Right atrium auricular region (tissue), 2 donors: ENCODE data around the gene RCSD1. TPM values are rescaled to one million over a fixed set of nuclear protein-coding genes. Genes with fewer than 3 reads are reported as not detected.

ENCODE experiments used
- DNase-seq: peaks from one replicate; pipeline ENCODE4 v3.0.0-alpha.2; 2019; ENCODE audit warnings: low spot score
- H3K27ac ChIP-seq, 2 donors: fragments of 200-600 bp; sonication (generic); 1 replicate in 1 of 2; 2 replicates in 1 of 2; pipeline ENCODE4 v1.5.1; 2016 to 2019
- H3K27me3 ChIP-seq, 2 donors: fragments of 200-600 bp; sonication (generic); one replicate each; pipeline versions ENCODE4 v1.5.1 to v1.6.0; 2017 to 2019
- H3K36me3 ChIP-seq: fragments of 200-600 bp; sonication (generic); one replicate; pipeline ENCODE4 v1.5.1; 2016
- H3K4me1 ChIP-seq, 2 donors: fragments of 200-600 bp; sonication (generic); one replicate each; pipeline versions ENCODE4 v1.5.1 to v1.6.0; 2017 to 2019
- H3K4me3 ChIP-seq, 2 donors: fragments of 200-600 bp; sonication (generic); 1 replicate in 1 of 2; 2 replicates in 1 of 2; pipeline ENCODE4 v1.5.1; 2017 to 2019; ENCODE audit warnings: mild to moderate bottlenecking in 1 of 2, moderate library complexity in 1 of 2
- H3K9me3 ChIP-seq, 2 donors: fragments of 200-600 bp; sonication (generic); one replicate each; pipeline ENCODE4 v1.5.1; 2019
- total RNA-seq, 2 donors: library from RNA; depleted of rRNA; stranded (reverse); fragments of >200 nt; gene quantifications; one replicate each; pipeline ENCODE4 v1.1.0, GENCODE V29; 2016
- TF ChIP-seq, protein P1 (sequence below), 2 donors: fragments of 200-600 bp; sonication (generic); IDR thresholded peaks; one replicate each; pipeline ENCODE4 v1.5.1; 2019; ENCODE audit warnings: antibody characterized with exemption in 2 of 2

Gene RCSD1
- total RNA-seq, 2 donors from 2014 or later, result 26.5 to 39.3 TPM

DNA sequence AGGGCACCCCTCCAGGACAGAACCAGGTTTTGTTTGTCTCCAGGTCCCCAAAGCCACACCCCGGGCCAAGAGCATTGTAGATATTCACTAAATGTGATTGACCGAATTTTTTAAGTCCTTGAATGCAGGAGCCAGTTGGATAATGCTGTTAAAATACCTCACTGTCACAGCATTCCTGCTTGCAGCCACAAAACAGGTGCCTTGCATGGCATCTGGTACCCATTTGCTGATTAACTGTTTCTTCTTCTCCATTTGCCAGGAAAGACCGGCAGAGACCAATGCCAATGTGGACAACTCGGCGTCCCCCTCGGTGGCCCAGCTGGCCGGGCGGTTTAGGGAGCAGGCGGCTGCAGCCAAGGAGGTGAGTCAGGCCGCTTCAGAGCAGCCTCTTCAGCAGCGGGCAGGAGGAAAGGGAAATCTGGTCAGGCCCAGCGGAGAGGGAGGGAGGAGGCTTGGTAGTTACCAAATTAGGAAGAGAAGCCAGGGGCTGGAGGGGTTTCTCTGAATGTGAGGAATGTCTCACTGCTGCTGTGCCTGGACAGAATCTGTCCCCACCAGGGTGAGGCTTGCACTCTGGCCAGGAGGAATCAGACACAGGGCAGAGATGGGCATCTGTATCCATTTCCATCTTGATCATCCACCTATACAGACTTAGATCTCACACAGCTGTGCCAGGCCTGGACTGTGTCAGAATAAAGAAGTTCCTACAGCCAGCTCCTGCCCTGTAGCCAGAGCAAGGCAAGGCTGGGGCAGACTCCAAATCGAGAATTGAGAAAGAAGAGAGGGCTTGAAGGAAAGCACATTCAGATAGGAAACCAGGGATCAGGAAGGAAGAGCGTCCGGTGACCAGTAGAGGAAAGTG is 53.8 kb downstream of the RCSD1 start:
- H3K4me1 ChIP-seq, result peaks cover 3 to 83% of the 10 kb centered on the region in 2 donors
- no peak for DNase-seq
- H3K9me3 ChIP-seq, result no peaks in the 10 kb centered on the region
- TF ChIP-seq, protein P1, sequence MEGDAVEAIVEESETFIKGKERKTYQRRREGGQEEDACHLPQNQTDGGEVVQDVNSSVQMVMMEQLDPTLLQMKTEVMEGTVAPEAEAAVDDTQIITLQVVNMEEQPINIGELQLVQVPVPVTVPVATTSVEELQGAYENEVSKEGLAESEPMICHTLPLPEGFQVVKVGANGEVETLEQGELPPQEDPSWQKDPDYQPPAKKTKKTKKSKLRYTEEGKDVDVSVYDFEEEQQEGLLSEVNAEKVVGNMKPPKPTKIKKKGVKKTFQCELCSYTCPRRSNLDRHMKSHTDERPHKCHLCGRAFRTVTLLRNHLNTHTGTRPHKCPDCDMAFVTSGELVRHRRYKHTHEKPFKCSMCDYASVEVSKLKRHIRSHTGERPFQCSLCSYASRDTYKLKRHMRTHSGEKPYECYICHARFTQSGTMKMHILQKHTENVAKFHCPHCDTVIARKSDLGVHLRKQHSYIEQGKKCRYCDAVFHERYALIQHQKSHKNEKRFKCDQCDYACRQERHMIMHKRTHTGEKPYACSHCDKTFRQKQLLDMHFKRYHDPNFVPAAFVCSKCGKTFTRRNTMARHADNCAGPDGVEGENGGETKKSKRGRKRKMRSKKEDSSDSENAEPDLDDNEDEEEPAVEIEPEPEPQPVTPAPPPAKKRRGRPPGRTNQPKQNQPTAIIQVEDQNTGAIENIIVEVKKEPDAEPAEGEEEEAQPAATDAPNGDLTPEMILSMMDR (IDR thresholded peaks at IDR 0.05), result no peak
- H3K27me3 ChIP-seq, result no peaks in the 10 kb centered on the region
- H3K27ac ChIP-seq, result peak overlapping the region; percentile 82 to 84
- H3K36me3 ChIP-seq, result no peaks in the 10 kb centered on the region
- no peak overlapping the region for H3K4me3 ChIP-seq

DNA sequence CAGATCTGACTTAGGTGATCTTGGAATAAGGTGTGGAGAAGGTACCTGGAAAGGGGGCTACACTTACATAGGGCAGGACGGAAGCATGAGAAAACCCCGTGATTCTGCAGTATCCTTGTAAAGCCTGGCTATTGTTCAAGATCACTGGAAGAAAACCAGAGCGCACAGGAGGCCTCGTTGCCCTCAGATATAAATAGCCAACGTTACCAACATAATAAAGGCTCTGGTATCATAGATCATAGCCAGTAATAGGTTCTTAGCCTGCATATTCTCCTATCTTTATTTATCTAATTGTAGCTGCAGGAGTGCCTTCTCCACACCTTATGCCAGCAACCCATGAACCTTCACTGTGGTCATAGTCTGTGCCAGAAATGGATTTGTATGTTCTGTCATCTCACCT is 55.8 kb downstream of the RCSD1 start:
- Histone ChIP-seq H3K27ac (peak overlapping the region; percentile 82 to 84), H3K36me3 (peaks cover 13% of the 10 kb centered on the region), H3K4me3 (no peak overlapping the region), H3K4me1 (peaks cover under 1 to 69% of the 10 kb centered on the region in 2 donors), H3K27me3 (no peaks in the 10 kb centered on the region), H3K9me3 (no peaks in the 10 kb centered on the region)
- TF ChIP-seq, protein P1 (IDR thresholded peaks at IDR 0.05), result no peak
- DNase-seq, result no peak

DNA sequence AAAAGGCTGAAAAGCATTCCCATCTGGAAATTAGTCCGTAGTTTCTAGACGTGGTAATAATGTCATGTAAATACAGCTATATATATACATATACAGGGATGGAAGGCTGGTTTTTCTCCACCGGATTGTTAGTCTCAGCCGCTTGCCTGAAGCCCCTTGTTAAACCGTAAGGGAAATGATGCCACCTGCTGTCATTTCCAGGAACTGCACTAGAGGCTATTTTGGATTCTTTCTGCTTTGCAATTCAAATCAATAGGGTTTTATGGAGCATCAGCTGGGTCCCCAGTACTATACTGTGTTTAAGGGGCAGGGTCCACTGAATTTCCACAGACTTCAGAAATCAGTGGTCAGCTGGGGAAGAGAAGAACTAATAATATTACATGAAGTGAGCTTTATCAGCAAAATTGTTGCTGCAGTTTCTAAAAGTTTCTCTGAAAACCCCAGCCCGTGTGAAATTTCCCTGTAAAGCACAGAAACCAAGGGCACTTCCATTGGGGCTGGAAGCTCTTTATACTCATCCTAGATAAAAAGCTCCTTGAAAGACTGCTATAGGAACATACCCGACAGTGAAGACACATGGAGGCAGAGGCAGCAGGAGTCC is 58.0 kb downstream of the RCSD1 start:
- Histone ChIP-seq H3K9me3 (no peaks in the 10 kb centered on the region), H3K27me3 (no peaks in the 10 kb centered on the region), H3K4me1 (peaks cover 0 to 62% of the 10 kb centered on the region in 2 donors), H3K36me3 (peaks cover 23% of the 10 kb centered on the region), H3K27ac (peak overlapping the region; percentile 82 to 84), H3K4me3 (no peak overlapping the region)
- TF ChIP-seq, protein P1 (IDR thresholded peaks at IDR 0.05), result peak; percentile 92 to 98
- peak; percentile 84 for DNase-seq

DNA sequence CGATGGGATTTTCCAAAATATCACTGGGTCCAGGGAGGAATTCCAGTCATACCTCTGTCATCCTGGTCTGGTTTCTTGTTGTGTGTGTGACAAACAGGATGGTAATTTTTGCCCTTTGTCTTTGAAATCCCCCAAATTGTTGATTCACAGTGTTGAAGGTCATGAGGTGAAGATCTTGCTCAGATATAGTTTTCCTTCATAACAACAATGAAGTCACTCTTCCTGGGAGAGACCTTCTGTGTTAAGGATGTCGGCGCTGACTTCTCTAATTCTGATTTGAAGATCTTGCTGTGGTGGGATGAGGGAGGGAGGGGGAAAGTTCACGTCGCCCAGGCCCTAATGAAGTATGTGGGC is 59.5 kb downstream of the RCSD1 start:
- Histone ChIP-seq H3K4me3 (no peak overlapping the region), H3K36me3 (peaks cover 33% of the 10 kb centered on the region), H3K9me3 (no peaks in the 10 kb centered on the region), H3K27ac (no peak overlapping the region), H3K27me3 (no peaks in the 10 kb centered on the region), H3K4me1 (peaks cover 0 to 51% of the 10 kb centered on the region in 2 donors)
- DNase-seq, result no peak
- TF ChIP-seq, protein P1 (IDR thresholded peaks at IDR 0.05), result no peak

DNA sequence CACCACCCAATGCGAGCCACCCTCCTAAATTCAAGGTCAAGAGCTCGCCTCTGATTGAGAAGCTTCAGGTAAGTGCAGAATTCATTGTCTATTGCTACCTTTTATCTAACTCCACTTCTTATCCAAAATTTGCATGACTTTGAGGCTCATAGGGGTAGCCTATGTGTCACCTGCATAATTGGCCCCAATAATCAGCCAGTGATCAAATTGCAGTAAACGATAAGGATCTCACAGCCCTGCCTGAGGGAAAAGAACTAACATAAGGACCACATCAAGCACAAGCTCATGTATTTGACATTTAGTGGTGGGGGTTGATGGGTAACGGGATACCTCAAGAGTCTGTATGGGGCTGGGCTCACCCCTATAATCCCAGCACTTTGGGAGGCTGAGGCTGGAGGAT is 60.0 kb downstream of the RCSD1 start:
- H3K36me3 ChIP-seq, result peaks cover 38% of the 10 kb centered on the region
- H3K4me1 ChIP-seq, result peaks cover 0 to 46% of the 10 kb centered on the region in 2 donors
- no peaks in the 10 kb centered on the region for H3K9me3 ChIP-seq

More for the DNA sequence above, 60.0 kb downstream of the RCSD1 start:
- Histone ChIP-seq H3K27ac (no peak overlapping the region), H3K27me3 (no peaks in the 10 kb centered on the region), H3K4me3 (no peak overlapping the region)
- TF ChIP-seq, protein P1 (IDR thresholded peaks at IDR 0.05), result no peak
- DNase-seq, result no peak
